Naive thymus-derived CD8-positive, alpha-beta T cell (primary cell): Measurements from ENCODE around the gene OPRL1. TPM values are rescaled to one million over a fixed set of nuclear protein-coding genes. Genes with fewer than 3 reads are reported as not detected.
A peak's percentile ranks its signal among the peaks of the same experiment; 100 is the strongest.

Experiments used
- ATAC-seq, 2 donors: fragments of 150-1000 bp; cut with Tn5 transposase in 1 of 2; sonication (Bioruptor Pico), chemical (Tn5 transposase) in 1 of 2; 1 replicate in 1 of 2; 2 replicates in 1 of 2; pipeline ENCODE4 v1.10.0; 2021; ENCODE audit warnings: mild to moderate bottlenecking in 2 of 2, moderate library complexity in 2 of 2
- POLR2A ChIA-PET: fragments of 350-600 bp; sonication (Branson Sonifier 250); formaldehyde crosslinking; loops from one replicate; lab custom pipeline; 2021; ENCODE audit warnings: antibody characterized with exemption; lab: Charles Lee
- DNase-seq, 10 donors: peaks; one replicate each; pipeline versions ENCODE4 v3.0.0 to v3.0.0-alpha.2; 2020 to 2022
- H3K27ac Mint-ChIP-seq, 10 donors: one replicate each; pipeline ENCODE4 v1.8.0; 2020 to 2022; ENCODE audit warnings: mild to moderate bottlenecking in 10 of 10, mixed read lengths in 10 of 10, moderate library complexity in 4 of 10, inconsistent platforms in 1 of 10
- H3K27me3 Mint-ChIP-seq, 5 donors: one replicate each; pipeline ENCODE4 v1.8.0; 2021 to 2022; ENCODE audit warnings: mixed read lengths in 5 of 5
- H3K36me3 Mint-ChIP-seq, 3 donors: one replicate each; pipeline ENCODE4 v1.8.0; 2020 to 2022; ENCODE audit warnings: mixed read lengths in 3 of 3, mild to moderate bottlenecking in 2 of 3, inconsistent platforms in 1 of 3
- H3K4me1 Mint-ChIP-seq, 4 donors: one replicate each; pipeline ENCODE4 v1.8.0; 2021 to 2022; ENCODE audit warnings: mixed read lengths in 4 of 4
- H3K4me3 Mint-ChIP-seq, 10 donors: one replicate each; pipeline ENCODE4 v1.8.0; 2020 to 2022; ENCODE audit warnings: mild to moderate bottlenecking in 10 of 10, mixed read lengths in 10 of 10, moderate library complexity in 6 of 10, inconsistent platforms in 1 of 10
- H3K9me3 Mint-ChIP-seq, 9 donors: one replicate each; pipeline ENCODE4 v1.8.0; 2020 to 2022; ENCODE audit warnings: mixed read lengths in 9 of 9, mild to moderate bottlenecking in 3 of 9, inconsistent platforms in 1 of 9, moderate library complexity in 1 of 9
- polyA plus RNA-seq, 3 donors: library from polyadenylated mRNA; unstranded; fragments of 300-500 nt; fragmentation: Illumina TruSeq; gene quantifications; one replicate each; pipeline ENCODE4 v1.2.3, GENCODE V29; 2021
- total RNA-seq, 8 experiments: library from RNA in 2 of 8; stranded (reverse) in 2 of 8; gene quantifications; one replicate each; pipeline ENCODE4 v1.2.3 and lab custom pipeline; 2021 to 2026

OPRL1 gene
- total and polyA plus RNA-seq, 5 experiments from 2014 or later = 0.77 to 1.6 (median 0.91) TPM

- no peaks in the 10 kb centered on the region for H3K27me3 Mint-ChIP-seq
- peak within 1 kb of the TSS; percentile 40 to 92 (median 76) for H3K27ac Mint-ChIP-seq
- peaks cover 25 to 56% (median 51%) of the 10 kb centered on the region in 4 donors for H3K4me1 Mint-ChIP-seq
- H3K4me3 Mint-ChIP-seq = peak within 1 kb of the TSS; percentile 81 to 92 (median 86)
- POLR2A ChIA-PET = interaction anchor here (0.6 to 2.7 kb wide), 17 partner anchors 9 to 324 kb away, joined by 3 to 38 read pairs (median 4); partner anchors contain the start of genes OPRL1, PRPF6, RGS19 and SAMD10
- ATAC-seq (peak; percentile 94 to 97), DNase-seq (peak; percentile 82 to 94 (median 90))
- H3K36me3 Mint-ChIP-seq = no peaks in the 10 kb centered on the region
- no peaks in the 10 kb centered on the region for H3K9me3 Mint-ChIP-seq
These were observed 17.1 kb upstream of the OPRL1 start, which contains the start of gene TCEA2 for GRCh38 chr20:64062596-64063388. Gene TCEA2 (plus strand): TSS chr20:64063198. CDS start chr20:64063313, 115 bp downstream.

GRCh38 chr20:64063389-64064144, 16.3 kb upstream of the OPRL1 start:
- Mint-ChIP-seq H3K36me3 (no peaks in the 10 kb centered on the region), H3K4me3 (peak overlapping the region; percentile 81 to 92 (median 86)), H3K27me3 (no peaks in the 10 kb centered on the region), H3K9me3 (no peaks in the 10 kb centered on the region), H3K27ac (peak overlapping the region; percentile 29 to 92 (median 72)), H3K4me1 (peaks cover 21 to 50% (median 47%) of the 10 kb centered on the region in 4 donors)
- POLR2A ChIA-PET = interaction anchor here (0.6 to 2.7 kb wide), 14 partner anchors 9 to 325 kb away, joined by 3 to 38 read pairs (median 4); partner anchors contain the start of genes OPRL1, PRPF6, RGS19 and SAMD10
- no peak for DNase-seq
- no peak for ATAC-seq

- Mint-ChIP-seq H3K27me3 (no peaks in the 10 kb centered on the region), H3K9me3 (no peaks in the 10 kb centered on the region), H3K36me3 (no peaks in the 10 kb centered on the region), H3K4me3 (peak overlapping the region; percentile 79 to 92 (median 86)), H3K4me1 (peaks cover 23 to 53% (median 48%) of the 10 kb centered on the region in 4 donors), H3K27ac (peak overlapping the region; percentile 20 to 92 (median 54))
- DNase-seq (no peak), ATAC-seq (no peak)
- POLR2A ChIA-PET = interaction anchor here (0.5 to 2.0 kb wide), 3 partner anchors 13 to 107 kb away, joined by 3 to 21 read pairs (median 4); partner anchors contain the start of genes OPRL1 and RGS19
These were observed 15.7 kb upstream of the OPRL1 start for GRCh38 chr20:64064145-64064698.

GRCh38 chr20:64065062-64065973, 14.6 kb upstream of the OPRL1 start:
- Mint-ChIP-seq H3K36me3 (no peaks in the 10 kb centered on the region), H3K9me3 (no peaks in the 10 kb centered on the region), H3K4me1 (peaks cover 23 to 57% (median 49%) of the 10 kb centered on the region in 4 donors), H3K4me3 (peak overlapping the region; percentile 25 to 92 (median 67)), H3K27ac (peak overlapping the region in 6 of 10 donors; percentile 64 to 89 (median 74)), H3K27me3 (no peaks in the 10 kb centered on the region)
- POLR2A ChIA-PET = interaction anchor here (1.5 to 4.9 kb wide), 3 partner anchors 12 to 109 kb away, joined by 3 to 47 read pairs (median 21); partner anchors contain the start of genes OPRL1 and RGS19
- DNase-seq (no peak), ATAC-seq (peak in 1 of 2 donors; percentile 13)

GRCh38 chr20:64065974-64066343, 13.9 kb upstream of the OPRL1 start:
- H3K4me3 Mint-ChIP-seq = peak overlapping the region in 9 of 10 donors; percentile 2 to 92 (median 66)
- POLR2A ChIA-PET = interaction anchor here (0.6 to 4.9 kb wide), 2 partner anchors 12 to 81 kb away, joined by 3 to 47 read pairs; partner anchors contain the start of genes OPRL1 and RGS19
- ATAC-seq (peak in 1 of 2 donors; percentile 57), DNase-seq (peak in 2 of 10 donors; percentile 37 to 47)
- H3K9me3 Mint-ChIP-seq = no peaks in the 10 kb centered on the region
- H3K36me3 Mint-ChIP-seq = no peaks in the 10 kb centered on the region
- peaks cover 23 to 62% (median 51%) of the 10 kb centered on the region in 4 donors for H3K4me1 Mint-ChIP-seq
- peak overlapping the region in 9 of 10 donors; percentile 35 to 77 (median 65) for H3K27ac Mint-ChIP-seq
- no peaks in the 10 kb centered on the region for H3K27me3 Mint-ChIP-seq

- ATAC-seq (no peak), DNase-seq (no peak)
- H3K9me3 Mint-ChIP-seq = no peaks in the 10 kb centered on the region
- peaks cover 23 to 59% (median 50%) of the 10 kb centered on the region in 4 donors for H3K4me1 Mint-ChIP-seq
- H3K27ac Mint-ChIP-seq = peak overlapping the region in 1 of 10 donors; percentile 62
- H3K36me3 Mint-ChIP-seq = no peaks in the 10 kb centered on the region
- H3K4me3 Mint-ChIP-seq = peak overlapping the region in 2 of 10 donors; percentile 7 to 22
- no peaks in the 10 kb centered on the region for H3K27me3 Mint-ChIP-seq
- POLR2A ChIA-PET = interaction anchor here (4.9 kb wide), 1 partner anchor 11 kb away, joined by 47 read pairs; the partner anchor contains the start of genes OPRL1 and RGS19
These were observed 12.8 kb upstream of the OPRL1 start for GRCh38 chr20:64067005-64067632.

- no peaks in the 10 kb centered on the region for H3K27me3 Mint-ChIP-seq
- H3K4me1 Mint-ChIP-seq = peaks cover 25 to 55% (median 50%) of the 10 kb centered on the region in 4 donors
- H3K9me3 Mint-ChIP-seq = no peaks in the 10 kb centered on the region
- no peak overlapping the region for H3K4me3 Mint-ChIP-seq
- peak overlapping the region in 2 of 10 donors; percentile 14 to 67 for H3K27ac Mint-ChIP-seq
- DNase-seq (no peak), ATAC-seq (no peak)
- POLR2A ChIA-PET = interaction anchor here (4.9 kb wide), 1 partner anchor 10 kb away, joined by 47 read pairs; the partner anchor contains the start of genes OPRL1 and RGS19
- peaks cover 0 to 2% (median 0%) of the 10 kb centered on the region in 3 donors for H3K36me3 Mint-ChIP-seq
These were observed 12.1 kb upstream of the OPRL1 start for GRCh38 chr20:64067733-64068307.

- Mint-ChIP-seq H3K27me3 (no peaks in the 10 kb centered on the region), H3K9me3 (no peaks in the 10 kb centered on the region), H3K4me3 (no peak overlapping the region), H3K4me1 (peaks cover 25 to 58% (median 48%) of the 10 kb centered on the region in 4 donors), H3K36me3 (peaks cover 0 to 6% (median 0%) of the 10 kb centered on the region in 3 donors), H3K27ac (peak overlapping the region in 3 of 10 donors; percentile 14 to 67 (median 27))
- ATAC-seq (no peak), DNase-seq (no peak)
- POLR2A ChIA-PET = interaction anchor here (4.9 kb wide), 1 partner anchor 9 kb away, joined by 47 read pairs; the partner anchor contains the start of genes OPRL1 and RGS19
These were observed 11.3 kb upstream of the OPRL1 start for GRCh38 chr20:64068386-64069208.

- Mint-ChIP-seq H3K27ac (no peak overlapping the region), H3K9me3 (no peaks in the 10 kb centered on the region), H3K4me1 (peaks cover 20 to 52% (median 41%) of the 10 kb centered on the region in 4 donors), H3K4me3 (no peak overlapping the region), H3K27me3 (no peaks in the 10 kb centered on the region), H3K36me3 (peaks cover 0 to 10% (median 0%) of the 10 kb centered on the region in 3 donors)
- DNase-seq (no peak), ATAC-seq (no peak)
- POLR2A ChIA-PET = interaction anchor here (1.0 to 4.9 kb wide), 2 partner anchors 9 to 89 kb away, joined by 3 to 47 read pairs; partner anchors contain the start of genes OPRL1, PRPF6 and RGS19
These were observed 10.7 kb upstream of the OPRL1 start for GRCh38 chr20:64069209-64069613.
